HepG2 (cell line): Measurements from ENCODE around the gene TEX13B. TPM values are rescaled to one million over a fixed set of nuclear protein-coding genes. Genes with fewer than 3 reads are reported as not detected.

ENCODE experiments used
- ATAC-seq: fragments of 200-7000 bp; cut with Tn5 transposase; 3 replicates; pipeline ENCODE4 v1.9.1; 2020; ENCODE audit warnings: mild to moderate bottlenecking, moderate library complexity
- BruUV-seq: library from RNA; stranded (reverse); fragments of 400-500 nt; replicated peaks from 2 replicates; lab custom pipeline; 2021; lab: Mats Ljungman, UMichigan
- CTCF ChIA-PET: fragments of 300-600 bp; formaldehyde crosslinking; extraction: SDS; loops from one replicate; lab custom pipeline; 2021; ENCODE audit warnings: low total read pairs, inconsistent platforms, low intra/inter-chr PET ratio; lab: Yijun Ruan, JAX
- POLR2A ChIA-PET: fragments of 350-600 bp; sonication (Branson Sonifier 250); formaldehyde crosslinking; loops from one replicate; lab custom pipeline; 2020; ENCODE audit warnings: antibody characterized with exemption, inconsistent platforms; lab: Yijun Ruan, JAX
- DNase-seq: peaks from one replicate; pipeline ENCODE4 v3.0.0-alpha.2; 2015; ENCODE audit warnings: low spot score
- FAIRE-seq: peaks from 3 replicates; lab custom pipeline; 2011; peaks lifted over from hg19 to GRCh38; lab: Jason Lieb, UNC
- H2AFZ ChIP-seq: one replicate; pipeline ENCODE4 v1.6.1; 2011; ENCODE audit warnings: low read length, inconsistent platforms
- H3K27ac ChIP-seq: fragments of 300-600 bp; 3 replicates; pipeline ENCODE4 v1.8.0; 2011; ENCODE audit warnings: mixed run types, mild to moderate bottlenecking, mixed read lengths, low read length, inconsistent platforms; ENCODE audit not compliant: insufficient read depth; ENCODE audit errors: extremely low read length
- H3K27me3 ChIP-seq, 2 experiments: fragments of 200-600 bp in 1 of 2; 2 replicates in 1 of 2; 3 replicates in 1 of 2; pipeline versions ENCODE4 v1.6.0 to v1.8.0; 2011; ENCODE audit warnings: low read length in 2 of 2, mild to moderate bottlenecking in 2 of 2, moderate library complexity in 2 of 2, inconsistent platforms in 1 of 2; ENCODE audit not compliant: insufficient read depth in 2 of 2, control insufficient read depth in 1 of 2
- H3K36me3 ChIP-seq, 2 experiments: fragments of 200-600 bp in 1 of 2; replicated peaks in 1 of 2; 2 replicates in 1 of 2; 3 replicates in 1 of 2; pipeline versions ENCODE4 v1.5.1 to v1.8.0; 2011; ENCODE audit warnings: low read length in 2 of 2, inconsistent platforms in 1 of 2; ENCODE audit not compliant: insufficient read depth in 2 of 2, control insufficient read depth in 1 of 2
- H3K4me1 ChIP-seq: 2 replicates; pipeline ENCODE4 v1.5.1; 2012; ENCODE audit warnings: low read length, inconsistent platforms; ENCODE audit not compliant: insufficient read depth
- H3K4me2 ChIP-seq: 2 replicates; pipeline ENCODE4 v1.6.0; 2011; ENCODE audit warnings: low read depth, low read length, inconsistent platforms
- H3K4me3 ChIP-seq, 3 experiments: fragments of 200-600 bp in 1 of 3; sonication (generic), shearing (Covaris generic) in 1 of 3; replicated peaks in 1 of 3; 2 replicates each; pipeline ENCODE4 v1.5.1; 2011 to 2016; ENCODE audit warnings: low read length in 3 of 3, inconsistent platforms in 2 of 3, low read depth in 2 of 3, mild to moderate bottlenecking in 2 of 3, control low read depth in 1 of 3, mixed read lengths in 1 of 3; ENCODE audit not compliant: insufficient read depth in 1 of 3
- H3K79me2 ChIP-seq: one replicate; pipeline ENCODE4 v1.6.1; 2011; ENCODE audit warnings: low read length, inconsistent platforms; ENCODE audit not compliant: insufficient read depth
- H3K9ac ChIP-seq: 2 replicates; pipeline ENCODE4 v1.6.0; 2011; ENCODE audit warnings: mild to moderate bottlenecking, low read depth, low read length, inconsistent platforms; ENCODE audit not compliant: insufficient read depth
- H3K9me3 ChIP-seq: 2 replicates; pipeline ENCODE4 v1.5.1; 2012; ENCODE audit warnings: mild to moderate bottlenecking, low read length
- H4K20me1 ChIP-seq: 2 replicates; pipeline ENCODE4 v1.6.0; 2011; ENCODE audit warnings: inconsistent platforms, mild to moderate bottlenecking, low read length, moderate library complexity; ENCODE audit not compliant: insufficient read depth
- CREB1 ChIP-seq, 2 experiments: fragments of 450-650 bp in 1 of 2; IDR thresholded peaks; 2 replicates each; pipeline ENCODE4 v1.6.1; 2016 to 2017; ENCODE audit warnings: control low read depth in 1 of 2, mild to moderate bottlenecking in 1 of 2, missing compliant biosample characterization in 1 of 2, missing genetic modification characterization in 1 of 2
- DPF2 ChIP-seq: sonication (generic); formaldehyde crosslinking; IDR thresholded peaks from 2 replicates; pipeline ENCODE4 v1.4.0; 2020; ENCODE audit warnings: mild to moderate bottlenecking, low read depth, missing genetic modification reagents, borderline replicate concordance
- GATAD2A ChIP-seq: IDR thresholded peaks from 2 replicates; pipeline ENCODE4 v1.6.1; 2016
- HMGXB3 ChIP-seq: sonication (generic); formaldehyde crosslinking; IDR thresholded peaks from 2 replicates; pipeline ENCODE4 v1.4.0; 2020; ENCODE audit warnings: missing genetic modification reagents, borderline replicate concordance
- IKZF1 ChIP-seq: fragments of 450-650 bp; IDR thresholded peaks from 2 replicates; pipeline ENCODE4 v1.7.1; 2016
- KDM3A ChIP-seq: IDR thresholded peaks from 2 replicates; pipeline ENCODE4 v1.6.1; 2018; ENCODE audit warnings: low read depth, missing compliant biosample characterization
- NCOA5 ChIP-seq: sonication (generic); formaldehyde crosslinking; IDR thresholded peaks from 2 replicates; pipeline ENCODE4 v1.4.0; 2020; ENCODE audit warnings: missing genetic modification reagents
- PBX3 ChIP-seq: sonication (generic); formaldehyde crosslinking; IDR thresholded peaks from 2 replicates; pipeline ENCODE4 v1.8.1; 2023; ENCODE audit warnings: missing genetic modification reagents, inconsistent platforms, borderline replicate concordance
- PHB2 ChIP-seq: fragments of 450-650 bp; IDR thresholded peaks from 2 replicates; pipeline ENCODE4 v1.6.1; 2018; ENCODE audit not compliant: partially characterized antibody
- PHF5A ChIP-seq: IDR thresholded peaks from one replicate; pipeline ENCODE4 v1.6.1; 2018; ENCODE audit warnings: low read depth, missing genetic modification reagents; ENCODE audit not compliant: unreplicated experiment
- TAF1 ChIP-seq: sonication (generic); formaldehyde crosslinking; IDR thresholded peaks from 2 replicates; pipeline ENCODE4 v1.4.0; 2020; ENCODE audit warnings: missing genetic modification reagents
- TRIM22 ChIP-seq: fragments of 450-650 bp; IDR thresholded peaks from 2 replicates; pipeline ENCODE4 v1.6.1; 2017
- ZEB1 ChIP-seq: IDR thresholded peaks from 2 replicates; pipeline ENCODE4 v1.6.1; 2012; ENCODE audit warnings: mild to moderate bottlenecking, low read depth, inconsistent platforms; ENCODE audit not compliant: insufficient replicate concordance
- ZFY ChIP-seq: sonication (generic); formaldehyde crosslinking; IDR thresholded peaks from 2 replicates; pipeline ENCODE4 v1.4.0; 2020; ENCODE audit warnings: missing genetic modification reagents
- ZNF30 ChIP-seq: sonication (generic); formaldehyde crosslinking; IDR thresholded peaks from 2 replicates; pipeline ENCODE4 v1.5.0; 2020; ENCODE audit warnings: mild to moderate bottlenecking, missing genetic modification reagents
- ZNF552 ChIP-seq: sonication (generic); formaldehyde crosslinking; IDR thresholded peaks from 2 replicates; pipeline ENCODE4 v1.9.0; 2022; ENCODE audit warnings: missing genetic modification reagents, mild to moderate bottlenecking, borderline replicate concordance
- ZNF841 ChIP-seq: sonication (generic); formaldehyde crosslinking; IDR thresholded peaks from 2 replicates; pipeline ENCODE4 v1.8.1; 2023; ENCODE audit warnings: missing genetic modification reagents, borderline replicate concordance
- WGBS: methylation state at CpG from one replicate; pipeline ENCODE4 v1.1.6; 2017; ENCODE audit warnings: low lambda C conversion rate; 5-methylcytosine and 5-hydroxymethylcytosine counted together
- in situ Hi-C: cut with HindIII; loops from 2 replicates; pipeline ENCODE4 v1.10.0; 2017; ENCODE audit warnings: low pct_unique_long_range_greater_than_20kb; ENCODE audit not compliant: extremely low pct_ligation_motif_present
- intact Hi-C: fragments of 100-400 bp; cut with micrococcal nuclease; formaldehyde crosslinking; loops from one replicate; pipeline ENCODE4 v1.10.0; 2022; ENCODE audit not compliant: unreplicated experiment
- polyA plus RNA-seq, 8 experiments: library from polyadenylated mRNA; depleted of rRNA in 3 of 8; stranded (reverse) in 7 of 8; unstranded in 1 of 8; fragments of >200 nt; fragmentation: Illumina TruSeq in 4 of 8; extraction: Trizol in 4 of 8; gene quantifications; 2 replicates each; pipeline versions ENCODE4 v1.2.1 to v1.2.3, GENCODE V29; 2011 to 2016; ENCODE audit warnings: low read depth in 4 of 8, missing spikeins in 1 of 8, mixed read lengths in 1 of 8; ENCODE audit not compliant: insufficient read depth in 1 of 8
- total RNA-seq, 5 experiments: library from RNA; depleted of rRNA; stranded (reverse); fragments of >200 nt; fragmentation: Illumina TruSeq; extraction: Trizol; gene quantifications; 2 replicates each; pipeline ENCODE4 v1.2.3, GENCODE V29; 2016; ENCODE audit warnings: low read depth in 1 of 5

The TEX13B gene
- total and polyA plus RNA-seq, 2 of the 13 experiments (the other 11 are each of a cell fraction or from before 2014, with no cell fraction given): not detected

- no peaks in the 10 kb centered on the region for H3K4me1 ChIP-seq
- ChIA-PET POLR2A (no interaction called here), CTCF (no interaction called here)
- H3K27ac ChIP-seq: no peak overlapping the region
- no peaks in the 10 kb centered on the region for H3K27me3 ChIP-seq
- no peaks in the 10 kb centered on the region for H3K9me3 ChIP-seq
- no CpG with 5 or more reads among the region's 4 CpGs for WGBS
- no peak for FAIRE-seq
- H3K9ac ChIP-seq: no peak overlapping the region
- H3K36me3 ChIP-seq: no peaks in the 10 kb centered on the region
- H3K4me2 ChIP-seq: no peak overlapping the region
- intact Hi-C loops: no loop called here
- no peak overlapping the region for H3K4me3 ChIP-seq
- no peak for DNase-seq
- no peaks in the 10 kb centered on the region for H3K79me2 ChIP-seq
- in situ Hi-C loops: no loop called here
- no peak overlapping the region for H2AFZ ChIP-seq
- BruUV-seq: no TSS peak
- no peak for ATAC-seq
- TF ChIP-seq ZNF552 (CRISPR knock-in tag): no peak
- TF ChIP-seq DPF2: no peak
- TF ChIP-seq HMGXB3 (CRISPR knock-in tag): no peak
- TF ChIP-seq GATAD2A: no peak
- TF ChIP-seq TAF1 (CRISPR knock-in tag): no peak
- TF ChIP-seq IKZF1: no peak
- no peak for TF ChIP-seq TRIM22
- no peak for TF ChIP-seq KDM3A (CRISPR knock-in tag)
- TF ChIP-seq ZEB1: no peak
- TF ChIP-seq ZNF841 (CRISPR knock-in tag): no peak
- no peak for TF ChIP-seq PBX3
- no peak for TF ChIP-seq ZFY (CRISPR knock-in tag)
- no peak for TF ChIP-seq ZNF30
- TF ChIP-seq NCOA5 (CRISPR knock-in tag): no peak
- no peak for TF ChIP-seq CREB1 (IDR thresholded peaks at IDR 0.05)
- TF ChIP-seq CREB1 (CRISPR knock-in tag; IDR thresholded peaks at IDR 0.05): no peak
- no peak for TF ChIP-seq PHB2
- TF ChIP-seq PHF5A (CRISPR knock-in tag): no peak
- no peaks in the 10 kb centered on the region for H4K20me1 ChIP-seq
Observed at GRCh38 chrX:108018656-108019381, 36.6 kb upstream of the TEX13B start.
